HL-60 (cell line): Measurements from ENCODE around the gene MYO5C.

ENCODE experiments used
- POLR2AphosphoS5 ChIP-seq: IDR thresholded peaks from 2 replicates; pipeline ENCODE4 v1.6.1; 2012; ENCODE audit warnings: low read depth
- SPI1 ChIP-seq: IDR thresholded peaks from 2 replicates; pipeline ENCODE4 v1.6.1; 2012; ENCODE audit warnings: low read depth, mild to moderate bottlenecking, borderline replicate concordance
- TF ChIP-seq, protein P1 (sequence below): IDR thresholded peaks from one replicate; pipeline ENCODE4 v1.5.1; 2011; ENCODE audit warnings: low read length, control low read depth, inconsistent platforms; ENCODE audit not compliant: insufficient read depth

DNA sequence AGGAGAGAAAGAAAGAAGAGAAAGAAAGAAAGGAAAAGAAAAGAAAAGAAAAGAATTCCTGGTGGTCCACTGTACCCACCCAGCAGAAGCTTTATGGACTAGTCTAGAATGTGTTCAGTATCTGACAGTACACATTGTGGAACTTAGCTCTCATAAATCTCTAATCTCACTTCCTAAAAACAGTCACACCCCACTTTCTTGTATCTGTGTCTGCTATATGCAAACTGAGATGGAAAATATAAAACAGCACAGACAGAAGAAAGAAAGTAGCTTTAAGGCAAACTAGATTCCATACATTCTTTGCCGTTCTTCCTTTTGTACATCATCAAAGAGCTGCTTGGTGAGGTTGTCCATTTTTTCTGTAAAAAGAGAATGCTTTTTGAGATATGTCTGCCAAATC lies 63.3 kb downstream of the MYO5C start:
- TF ChIP-seq, protein P1, sequence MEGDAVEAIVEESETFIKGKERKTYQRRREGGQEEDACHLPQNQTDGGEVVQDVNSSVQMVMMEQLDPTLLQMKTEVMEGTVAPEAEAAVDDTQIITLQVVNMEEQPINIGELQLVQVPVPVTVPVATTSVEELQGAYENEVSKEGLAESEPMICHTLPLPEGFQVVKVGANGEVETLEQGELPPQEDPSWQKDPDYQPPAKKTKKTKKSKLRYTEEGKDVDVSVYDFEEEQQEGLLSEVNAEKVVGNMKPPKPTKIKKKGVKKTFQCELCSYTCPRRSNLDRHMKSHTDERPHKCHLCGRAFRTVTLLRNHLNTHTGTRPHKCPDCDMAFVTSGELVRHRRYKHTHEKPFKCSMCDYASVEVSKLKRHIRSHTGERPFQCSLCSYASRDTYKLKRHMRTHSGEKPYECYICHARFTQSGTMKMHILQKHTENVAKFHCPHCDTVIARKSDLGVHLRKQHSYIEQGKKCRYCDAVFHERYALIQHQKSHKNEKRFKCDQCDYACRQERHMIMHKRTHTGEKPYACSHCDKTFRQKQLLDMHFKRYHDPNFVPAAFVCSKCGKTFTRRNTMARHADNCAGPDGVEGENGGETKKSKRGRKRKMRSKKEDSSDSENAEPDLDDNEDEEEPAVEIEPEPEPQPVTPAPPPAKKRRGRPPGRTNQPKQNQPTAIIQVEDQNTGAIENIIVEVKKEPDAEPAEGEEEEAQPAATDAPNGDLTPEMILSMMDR = no peak
- no peak for TF ChIP-seq POLR2AphosphoS5
- peak; percentile 39; the same call in 1 of the 2 replicates for TF ChIP-seq SPI1
